Nephron (organoid): ENCODE measurements around the gene CDC42BPB.

Source experiments
- H3K27ac Mint-ChIP-seq, 3 experiments: 2 replicates each; pipeline ENCODE4 v1.8.0; 2020; ENCODE audit warnings: mixed read lengths in 3 of 3, mild to moderate bottlenecking in 2 of 3, moderate library complexity in 1 of 3
- H3K27me3 Mint-ChIP-seq: 2 replicates; pipeline ENCODE4 v1.8.0; 2021; ENCODE audit warnings: low read depth, mild to moderate bottlenecking, moderate library complexity, mixed read lengths
- H3K36me3 Mint-ChIP-seq: 2 replicates; pipeline ENCODE4 v1.8.0; 2020; ENCODE audit warnings: low read depth, mixed read lengths
- H3K4me1 Mint-ChIP-seq: 2 replicates; pipeline ENCODE4 v1.8.0; 2020; ENCODE audit warnings: mixed read lengths
- H3K4me3 Mint-ChIP-seq, 3 experiments: 2 replicates each; pipeline ENCODE4 v1.8.0; 2020; ENCODE audit warnings: mild to moderate bottlenecking in 3 of 3, mixed read lengths in 3 of 3, moderate library complexity in 2 of 3
- H3K9me3 Mint-ChIP-seq: 2 replicates; pipeline ENCODE4 v1.8.0; 2020; ENCODE audit warnings: mixed read lengths
- TF ChIP-seq, protein P1 (sequence below), 3 experiments: fragments of 200-600 bp; sonication (generic); IDR thresholded peaks; one replicate each; pipeline ENCODE4 v1.5.0; 2021; ENCODE audit warnings: antibody characterized with exemption in 3 of 3; ENCODE audit not compliant: unreplicated experiment in 3 of 3

CDC42BPB gene

DNA sequence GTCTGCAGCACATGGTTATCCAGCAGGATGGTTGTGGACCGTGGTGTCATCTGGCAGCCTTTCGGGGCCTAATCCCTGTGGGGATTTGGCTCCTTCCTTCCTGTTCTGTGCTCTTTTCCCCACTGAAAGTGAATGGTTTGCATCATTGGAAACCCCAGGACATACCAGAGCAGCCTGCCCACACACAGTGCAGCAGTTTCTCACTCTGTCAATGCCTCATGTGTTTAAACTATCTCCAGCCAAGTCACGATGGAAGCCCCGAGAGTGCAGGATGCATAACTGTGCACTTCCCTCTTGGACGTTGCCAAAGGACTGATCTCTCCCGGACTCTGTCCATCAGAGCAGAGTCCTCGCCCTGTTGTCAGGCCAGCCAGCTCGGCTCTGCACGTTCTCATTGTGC is 163.9 kb downstream of the CDC42BPB start:
- H3K9me3 Mint-ChIP-seq = no peaks in the 10 kb centered on the region
- peaks cover 10% of the 10 kb centered on the region for H3K4me1 Mint-ChIP-seq
- H3K4me3 Mint-ChIP-seq = no peak overlapping the region
- peaks cover 42% of the 10 kb centered on the region for H3K36me3 Mint-ChIP-seq
- TF ChIP-seq, protein P1, sequence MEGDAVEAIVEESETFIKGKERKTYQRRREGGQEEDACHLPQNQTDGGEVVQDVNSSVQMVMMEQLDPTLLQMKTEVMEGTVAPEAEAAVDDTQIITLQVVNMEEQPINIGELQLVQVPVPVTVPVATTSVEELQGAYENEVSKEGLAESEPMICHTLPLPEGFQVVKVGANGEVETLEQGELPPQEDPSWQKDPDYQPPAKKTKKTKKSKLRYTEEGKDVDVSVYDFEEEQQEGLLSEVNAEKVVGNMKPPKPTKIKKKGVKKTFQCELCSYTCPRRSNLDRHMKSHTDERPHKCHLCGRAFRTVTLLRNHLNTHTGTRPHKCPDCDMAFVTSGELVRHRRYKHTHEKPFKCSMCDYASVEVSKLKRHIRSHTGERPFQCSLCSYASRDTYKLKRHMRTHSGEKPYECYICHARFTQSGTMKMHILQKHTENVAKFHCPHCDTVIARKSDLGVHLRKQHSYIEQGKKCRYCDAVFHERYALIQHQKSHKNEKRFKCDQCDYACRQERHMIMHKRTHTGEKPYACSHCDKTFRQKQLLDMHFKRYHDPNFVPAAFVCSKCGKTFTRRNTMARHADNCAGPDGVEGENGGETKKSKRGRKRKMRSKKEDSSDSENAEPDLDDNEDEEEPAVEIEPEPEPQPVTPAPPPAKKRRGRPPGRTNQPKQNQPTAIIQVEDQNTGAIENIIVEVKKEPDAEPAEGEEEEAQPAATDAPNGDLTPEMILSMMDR (IDR thresholded peaks at IDR 0.05; ENCODE audit: unreplicated experiment in 3 of 3) = no peak
- peak overlapping the region in 2 of 3 experiments; percentile 71 to 72 for H3K27ac Mint-ChIP-seq
- no peaks in the 10 kb centered on the region for H3K27me3 Mint-ChIP-seq

DNA sequence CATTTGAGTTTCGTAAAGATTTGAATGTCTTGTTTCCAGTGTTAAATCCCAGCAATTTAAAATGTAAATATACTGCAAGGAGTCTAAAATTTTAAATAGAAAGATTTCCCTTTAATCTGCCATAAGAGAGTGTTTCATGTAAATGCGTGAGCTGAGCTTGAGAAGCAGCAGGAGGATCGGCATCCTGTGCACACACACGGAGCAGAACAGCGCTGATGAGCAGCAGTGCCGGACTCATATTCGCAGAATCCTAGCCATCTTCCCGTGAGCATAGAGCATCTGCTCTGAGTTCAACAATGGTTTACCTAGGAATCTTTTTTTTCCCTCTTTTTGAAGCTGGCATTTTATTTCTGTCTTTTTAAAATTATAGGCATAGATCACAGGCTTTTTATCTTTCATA is 164.7 kb downstream of the CDC42BPB start:
- H3K36me3 Mint-ChIP-seq = peaks cover 45% of the 10 kb centered on the region
- TF ChIP-seq, protein P1 (IDR thresholded peaks at IDR 0.05; ENCODE audit: unreplicated experiment in 3 of 3) = no peak
- no peak overlapping the region for H3K27ac Mint-ChIP-seq
- H3K9me3 Mint-ChIP-seq = no peaks in the 10 kb centered on the region
- no peaks in the 10 kb centered on the region for H3K27me3 Mint-ChIP-seq
- no peak overlapping the region for H3K4me3 Mint-ChIP-seq
- peaks cover 10% of the 10 kb centered on the region for H3K4me1 Mint-ChIP-seq

DNA sequence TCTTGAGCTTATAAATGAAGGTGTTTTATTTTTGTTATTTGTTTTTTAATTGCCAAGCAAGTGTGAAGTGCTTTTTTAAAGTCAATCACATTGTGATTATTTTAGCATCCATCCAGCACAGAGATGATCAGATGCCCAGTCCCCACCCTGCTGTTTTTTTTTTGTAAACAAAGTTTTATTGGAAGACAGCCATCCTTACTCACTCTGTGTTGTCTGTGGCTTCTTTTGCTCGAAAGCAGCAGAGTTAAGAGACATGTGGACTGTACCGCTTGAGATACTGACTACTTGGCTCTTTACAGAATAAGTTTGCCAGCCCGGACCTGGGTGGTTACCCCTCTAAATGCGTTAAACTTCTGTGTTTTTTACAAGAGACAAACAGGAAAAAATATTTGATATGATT is 165.8 kb downstream of the CDC42BPB start:
- Mint-ChIP-seq H3K27me3 (no peaks in the 10 kb centered on the region), H3K27ac (no peak overlapping the region), H3K4me1 (peaks cover 10% of the 10 kb centered on the region), H3K36me3 (peaks cover 49% of the 10 kb centered on the region), H3K4me3 (no peak overlapping the region), H3K9me3 (no peaks in the 10 kb centered on the region)
- TF ChIP-seq, protein P1 (IDR thresholded peaks at IDR 0.05; ENCODE audit: unreplicated experiment in 3 of 3) = no peak

DNA sequence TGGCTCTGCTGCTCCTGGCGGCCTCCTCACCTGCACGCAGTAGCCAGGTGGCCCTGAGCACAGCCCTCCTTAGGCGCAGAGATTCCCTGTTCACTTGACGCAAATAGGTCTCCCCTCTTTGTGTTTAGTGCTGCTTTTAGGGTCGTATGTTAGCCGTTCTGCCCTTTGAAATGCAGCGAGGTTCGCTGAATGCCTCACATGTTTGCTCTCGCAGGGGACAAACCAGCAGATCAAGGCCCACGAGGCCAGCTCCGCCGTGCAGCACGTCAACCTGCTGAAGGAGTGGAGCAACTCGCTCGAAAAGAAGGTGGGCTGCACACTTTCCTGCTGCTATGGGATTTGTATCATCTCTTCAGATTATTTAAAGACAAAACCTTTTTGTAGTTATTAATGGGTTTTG is 166.2 kb downstream of the CDC42BPB start:
- Mint-ChIP-seq H3K9me3 (no peaks in the 10 kb centered on the region), H3K27me3 (no peaks in the 10 kb centered on the region), H3K4me3 (no peak overlapping the region), H3K27ac (no peak overlapping the region), H3K4me1 (peaks cover 10% of the 10 kb centered on the region), H3K36me3 (peaks cover 47% of the 10 kb centered on the region)
- TF ChIP-seq, protein P1 (IDR thresholded peaks at IDR 0.05; ENCODE audit: unreplicated experiment in 3 of 3) = no peak

DNA sequence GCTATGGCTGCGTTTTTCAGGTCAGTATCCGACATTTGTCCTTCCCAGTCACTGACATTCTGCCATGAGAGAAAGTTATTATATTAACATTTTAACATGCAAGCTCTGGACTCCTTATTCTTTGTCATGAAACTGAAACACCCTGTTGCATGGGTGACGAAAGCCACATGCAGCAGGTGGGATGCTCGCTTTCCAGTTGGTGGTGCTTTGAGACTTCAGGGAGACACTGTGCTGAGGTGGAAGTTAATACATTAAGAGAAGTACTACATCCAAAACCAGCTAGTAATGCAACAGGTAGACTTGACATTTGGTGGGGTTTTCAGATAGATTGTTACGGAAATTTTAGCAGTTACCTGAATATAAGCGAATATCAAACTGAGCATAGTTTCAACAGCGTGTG is 167.7 kb downstream of the CDC42BPB start:
- Mint-ChIP-seq H3K9me3 (no peaks in the 10 kb centered on the region), H3K27me3 (no peaks in the 10 kb centered on the region), H3K4me1 (peaks cover 10% of the 10 kb centered on the region), H3K4me3 (no peak overlapping the region), H3K36me3 (peaks cover 40% of the 10 kb centered on the region), H3K27ac (no peak overlapping the region)
- TF ChIP-seq, protein P1 (IDR thresholded peaks at IDR 0.05; ENCODE audit: unreplicated experiment in 3 of 3) = no peak

DNA sequence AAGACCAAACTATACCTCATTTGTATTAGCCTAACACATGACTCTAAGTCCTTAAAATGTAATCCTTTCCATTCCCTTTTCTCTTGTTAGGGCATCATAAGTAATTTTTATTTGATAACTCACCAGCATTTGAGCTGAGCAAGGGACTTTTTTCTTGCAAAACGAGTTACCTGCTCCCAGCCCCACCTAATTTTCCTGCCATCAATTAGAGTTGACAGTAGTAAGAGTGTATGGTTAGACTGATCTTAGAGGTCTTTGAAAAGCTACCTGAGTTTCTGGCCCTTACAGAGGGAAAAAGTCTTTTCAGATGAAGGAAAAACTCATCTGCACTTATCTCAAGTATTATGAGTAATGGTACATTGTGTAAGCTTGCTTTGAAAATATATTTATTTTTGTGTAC is 168.6 kb downstream of the CDC42BPB start:
- H3K4me3 Mint-ChIP-seq = no peak overlapping the region

More for the DNA sequence above, 168.6 kb downstream of the CDC42BPB start:
- no peaks in the 10 kb centered on the region for H3K9me3 Mint-ChIP-seq
- H3K4me1 Mint-ChIP-seq = peaks cover 9% of the 10 kb centered on the region
- no peaks in the 10 kb centered on the region for H3K27me3 Mint-ChIP-seq
- H3K36me3 Mint-ChIP-seq = peaks cover 41% of the 10 kb centered on the region
- TF ChIP-seq, protein P1 (IDR thresholded peaks at IDR 0.05; ENCODE audit: unreplicated experiment in 3 of 3) = no peak
- no peak overlapping the region for H3K27ac Mint-ChIP-seq
